AG04450 (cell line): ENCODE results near the gene CELSR2. TPM values are rescaled to one million over a fixed set of nuclear protein-coding genes. Genes with fewer than 3 reads are reported as not detected.

ENCODE experiments used
- CTCF ChIA-PET: fragments of 300-600, 350-600 bp; formaldehyde crosslinking; extraction: SDS; loops from one replicate; lab custom pipeline; 2022; ENCODE audit warnings: antibody characterized with exemption, inconsistent platforms; lab: Charles Lee
- POLR2A ChIA-PET: fragments of 350-600 bp; formaldehyde crosslinking; extraction: SDS; loops from one replicate; lab custom pipeline; 2021; ENCODE audit warnings: antibody characterized with exemption, inconsistent platforms; lab: Yijun Ruan, JAX
- DNase-seq: peaks from one replicate; pipeline ENCODE4 v3.0.0-alpha.2; 2011; ENCODE audit warnings: low read depth, low spot score
- H3K27ac ChIP-seq: one replicate; pipeline ENCODE4 v1.5.1; 2012; ENCODE audit warnings: low read depth, low read length, control low read depth
- H3K27me3 ChIP-seq: one replicate; pipeline ENCODE4 v1.6.0; 2012; ENCODE audit warnings: low read length; ENCODE audit not compliant: control insufficient read depth, insufficient read depth
- H3K4me3 ChIP-seq: 2 replicates; pipeline ENCODE4 v1.5.1; 2011; ENCODE audit warnings: mild to moderate bottlenecking, low read depth, low read length, control low read depth
- H3K9me3 ChIP-seq: 2 replicates; pipeline ENCODE4 v1.5.1; 2012; ENCODE audit warnings: low read length; ENCODE audit not compliant: control insufficient read depth, insufficient read depth
- CTCF ChIP-seq: IDR thresholded peaks from 2 replicates; pipeline ENCODE4 v1.5.1; 2011; ENCODE audit warnings: low read depth, low read length, control low read depth, inconsistent platforms
- polyA plus RNA-seq: library from polyadenylated mRNA; depleted of rRNA; stranded (reverse); fragments of >200 nt; gene quantifications from 2 replicates; pipeline ENCODE4 v1.2.3, GENCODE V29; 2011

The CELSR2 gene
- polyA plus RNA-seq, 1 experiment: 1.1 TPM

GRCh38 chr1:109280862-109281261 lies 31.5 kb downstream of the CELSR2 start:
- no peak overlapping the region for H3K4me3 ChIP-seq
- ChIA-PET POLR2A (no interaction called here), CTCF (interaction anchor here (1.0 to 3.0 kb wide), 2 partner anchors 17 to 118 kb away, joined by 3 to 23 read pairs; partner anchors contain the start of gene SORT1)
- H3K27ac ChIP-seq: no peak overlapping the region
- no peak for DNase-seq
- H3K9me3 ChIP-seq: no peaks in the 10 kb centered on the region
- H3K27me3 ChIP-seq: no peaks in the 10 kb centered on the region
- no peak for TF ChIP-seq CTCF

- H3K9me3 ChIP-seq: no peaks in the 10 kb centered on the region
- H3K27me3 ChIP-seq: no peaks in the 10 kb centered on the region
- H3K27ac ChIP-seq: peak overlapping the region; percentile 31
- POLR2A ChIA-PET: interaction anchor here (0.6 to 1.8 kb wide), 4 partner anchors 15 to 116 kb away, joined by 3 to 9 read pairs (median 4); partner anchors contain the start of gene SORT1
- TF ChIP-seq CTCF: no peak
- H3K4me3 ChIP-seq: peak overlapping the region; percentile 93
- no peak for DNase-seq
- CTCF ChIA-PET: interaction anchor here (0.7 to 3.0 kb wide), 5 partner anchors 18 to 251 kb away, joined by 3 to 23 read pairs (median 4); partner anchors contain the start of gene SORT1
These were observed 32.5 kb downstream of the CELSR2 start for GRCh38 chr1:109281680-109282496.

GRCh38 chr1:109282497-109282951 lies 33.2 kb downstream of the CELSR2 start:
- no peak for TF ChIP-seq CTCF
- H3K4me3 ChIP-seq: peak overlapping the region; percentile 93
- DNase-seq: no peak
- no peaks in the 10 kb centered on the region for H3K27me3 ChIP-seq
- H3K9me3 ChIP-seq: no peaks in the 10 kb centered on the region
- ChIA-PET POLR2A (interaction anchor here (0.6 to 1.8 kb wide), 12 partner anchors 11 to 713 kb away, joined by 3 to 9 read pairs (median 4); partner anchors contain the start of gene SORT1), CTCF (interaction anchor here (1.1 to 3.0 kb wide), 4 partner anchors 18 to 250 kb away, joined by 3 to 23 read pairs (median 4); partner anchors contain the start of gene SORT1)
- peak overlapping the region; percentile 61 for H3K27ac ChIP-seq

GRCh38 chr1:109282952-109283747 lies 33.8 kb downstream of the CELSR2 start, which contains the start of gene PSRC1:
Gene PSRC1, minus strand, starts transcription at chr1:109283145.
- POLR2A ChIA-PET: interaction anchor here (0.6 to 1.8 kb wide), 12 partner anchors 11 to 713 kb away, joined by 3 to 9 read pairs (median 4); partner anchors contain the start of gene SORT1
- peak; percentile 92 for DNase-seq
- Histone ChIP-seq H3K9me3 (no peaks in the 10 kb centered on the region), H3K27ac (peak within 1 kb of the TSS; percentile 83), H3K27me3 (no peaks in the 10 kb centered on the region), H3K4me3 (peak within 1 kb of the TSS; percentile 93)
- TF ChIP-seq CTCF: peak; percentile 68
- CTCF ChIA-PET: interaction anchor here (1.1 to 3.0 kb wide), 3 partner anchors 19 to 116 kb away, joined by 3 to 23 read pairs (median 5); partner anchors contain the start of gene SORT1
